ENCODE data around the gene PACSIN2. TPM values are rescaled to one million over a fixed set of nuclear protein-coding genes. Genes with fewer than 3 reads are reported as not detected.

Gene PACSIN2
- total and polyA plus RNA-seq, 2 experiments from 2014 or later: 23.5 to 57.3 TPM

- Mint-ChIP-seq H3K36me3 (ENCODE audit: low read depth) (no peaks in the 10 kb centered on the region), H3K27ac (no peak overlapping the region), H3K9me3 (no peaks in the 10 kb centered on the region; the same call in 2 of the 3 replicates), H3K4me3 (no peak overlapping the region), H3K4me1 (peaks cover 41% of the 10 kb centered on the region), H3K27me3 (ENCODE audit: insufficient read depth, low read depth, poor library complexity) (peaks cover 9% of the 10 kb centered on the region)
- Histone ChIP-seq H2AFZ (no peak overlapping the region), H3K9me2 (ENCODE audit: insufficient read depth) (no peaks in the 10 kb centered on the region), H4K20me1 (replicated peaks; ENCODE audit: insufficient read depth) (peaks cover 47% of the 10 kb centered on the region), H3K4me2 (no peak overlapping the region), H3K79me2 (replicated peaks; ENCODE audit: insufficient read depth) (peaks cover 99% of the 10 kb centered on the region), H3F3A (replicated peaks; ENCODE audit: low read depth) (no peaks in the 10 kb centered on the region), H3K36me3 (ENCODE audit: insufficient read depth) (no peaks in the 10 kb centered on the region), H3K4me1 (ENCODE audit: insufficient read depth) (peaks cover 12% of the 10 kb centered on the region; the same call in 1 of the 2 replicates), H3K27me3 (ENCODE audit: insufficient read depth) (no peaks in the 10 kb centered on the region), H3K27ac (ENCODE audit: low read depth) (no peak overlapping the region), H3K4me3 (no peak overlapping the region)
- no peak for DNase-seq (ENCODE audit: low spot score)
- TF ChIP-seq POLR2AphosphoS5 (IDR thresholded peaks at IDR 0.05; ENCODE audit: low read depth) (no peak), REST (IDR thresholded peaks at IDR 0.05; ENCODE audit: unreplicated experiment) (no peak), CTCF (conservative IDR thresholded peaks at IDR 0.05; ENCODE audit: low read depth in 2 of 2) (no peak), CREB1 (CRISPR knock-in tag; IDR thresholded peaks at IDR 0.05; ENCODE audit: low read depth) (no peak), EZH2phosphoT487 (IDR thresholded peaks at IDR 0.05; ENCODE audit: unreplicated experiment) (no peak), NANOG (IDR thresholded peaks at IDR 0.05; ENCODE audit: borderline replicate concordance) (no peak), ETS1 (IDR thresholded peaks at IDR 0.05) (no peak), EZH2 (IDR thresholded peaks at IDR 0.05; ENCODE audit: low read depth, unreplicated experiment) (no peak), STAT1 (IDR thresholded peaks at IDR 0.05; ENCODE audit: unreplicated experiment) (no peak), JUNB (IDR thresholded peaks at IDR 0.05; ENCODE audit: unreplicated experiment) (no peak), ZNF331 (CRISPR knock-in tag; IDR thresholded peaks at IDR 0.05; ENCODE audit: low read depth) (no peak), ZNF114 (CRISPR knock-in tag; IDR thresholded peaks at IDR 0.05) (no peak), ZNF462 (CRISPR knock-in tag; IDR thresholded peaks at IDR 0.05) (no peak)
- no peak for ATAC-seq
Observed at GRCh38 chr22:42926104-42926503, 88.8 kb downstream of the PACSIN2 start.

Measured in GM23338 (cell line).